GM20000 (cell line): ENCODE measurements around the gene CIDEC.

ENCODE experiments used
- DNase-seq: peaks from one replicate; pipeline ENCODE4 v3.0.0; 2012; ENCODE audit warnings: low spot score
- CTCF ChIP-seq: IDR thresholded peaks from 2 replicates; pipeline ENCODE4 v1.5.1; 2012; ENCODE audit warnings: mild to moderate bottlenecking, control low read depth; ENCODE audit errors: extremely low read depth, missing control alignments

Gene CIDEC

DNA sequence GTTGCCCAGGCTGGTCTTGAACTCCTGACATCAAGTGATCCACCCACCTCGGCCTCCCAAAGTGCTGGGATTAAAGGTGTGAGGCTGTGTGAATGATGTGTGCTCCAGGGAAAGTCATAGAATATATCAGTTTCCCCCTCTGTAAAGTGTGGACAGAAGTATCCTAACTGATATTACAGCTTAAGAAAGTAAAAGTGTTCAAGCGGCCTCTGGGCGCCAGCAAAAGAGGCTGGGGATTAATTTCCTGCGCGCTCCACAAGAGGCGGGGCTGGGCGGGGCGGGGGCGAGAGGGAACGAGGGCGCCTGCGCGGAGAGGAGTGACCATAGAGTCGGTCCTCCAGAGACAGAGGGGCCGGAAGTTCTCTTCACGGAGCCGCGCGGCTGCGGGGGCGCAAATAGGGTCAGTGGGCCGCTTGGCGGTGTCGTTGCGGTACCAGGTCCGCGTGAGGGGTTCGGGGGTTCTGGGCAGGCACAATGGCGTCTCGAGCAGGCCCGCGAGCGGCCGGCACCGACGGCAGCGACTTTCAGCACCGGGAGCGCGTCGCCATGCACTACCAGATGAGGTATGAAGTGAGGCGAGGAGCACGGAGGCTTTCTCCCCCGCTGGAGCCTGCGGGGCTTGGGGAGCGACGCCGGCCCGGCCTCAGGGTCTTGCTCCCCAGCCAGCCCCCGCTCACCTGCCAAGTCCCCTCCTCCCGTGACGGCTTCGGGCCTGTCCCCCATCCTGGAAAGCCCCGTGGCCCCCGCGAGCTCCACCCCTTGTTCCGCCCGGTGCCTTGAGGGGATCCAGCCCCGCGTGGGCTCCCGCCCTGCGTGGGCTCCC, 10.4 kb upstream of the CIDEC start, which contains the start of gene JAGN1:
Gene JAGN1, plus strand, starts transcription at position 362 of the 823 bp plus-strand sequence. Its CDS starts 113 bp downstream, at position 475.
- TF ChIP-seq CTCF = no peak

GRCh38 chr3:9889405-9889804, 9.4 kb upstream of the CIDEC start:
- TF ChIP-seq CTCF = no peak
- no peak for DNase-seq

More for the DNA sequence above, 10.4 kb upstream of the CIDEC start, which contains the start of gene JAGN1:
- DNase-seq = peak; percentile 95

- DNase-seq = no peak
- no peak for TF ChIP-seq CTCF
Observed at GRCh38 chr3:9888540-9888939, 8.5 kb upstream of the CIDEC start.

DNA sequence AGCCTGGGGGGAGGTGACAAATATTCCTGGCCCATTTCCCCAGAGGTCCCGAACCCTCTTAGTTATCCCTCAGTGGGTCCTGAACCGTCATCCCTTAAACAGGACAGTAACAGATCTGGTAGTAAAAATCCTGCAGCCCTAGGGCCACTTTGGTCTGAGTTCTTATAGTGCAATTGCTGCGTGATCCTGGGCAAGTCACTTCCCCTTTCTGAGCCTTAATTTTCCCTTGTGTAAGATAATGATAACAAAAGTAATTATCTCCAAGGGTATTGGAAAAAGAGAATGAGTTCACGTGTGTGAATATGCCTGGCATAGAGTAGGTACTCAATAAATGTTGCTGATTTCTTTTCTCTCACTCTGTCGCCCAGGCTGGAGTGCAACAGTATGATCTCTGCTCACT, 7.4 kb upstream of the CIDEC start:
- TF ChIP-seq CTCF = no peak

DNA sequence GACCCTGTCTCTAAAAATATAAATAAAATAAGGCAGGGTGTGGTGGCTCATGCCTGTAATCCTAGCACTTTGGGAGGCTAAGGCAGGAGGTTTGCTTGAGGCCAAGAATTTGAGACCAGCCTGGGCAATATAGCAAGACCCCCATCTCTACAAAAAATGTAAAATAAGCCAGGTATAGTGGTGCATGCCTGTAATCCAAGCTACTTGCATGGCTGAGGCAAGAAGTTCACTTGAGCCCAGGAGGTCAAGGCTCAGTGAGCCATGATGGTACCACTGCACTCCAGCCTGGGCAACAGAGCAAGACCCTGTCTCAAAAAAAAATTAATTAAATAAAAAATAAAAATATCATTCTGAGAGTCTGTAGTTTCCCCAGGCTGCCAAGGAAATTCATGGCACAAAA, 6.3 kb upstream of the CIDEC start:
- DNase-seq = no peak
- TF ChIP-seq CTCF = no peak

More for the DNA sequence above, 7.4 kb upstream of the CIDEC start:
- DNase-seq = no peak

DNA sequence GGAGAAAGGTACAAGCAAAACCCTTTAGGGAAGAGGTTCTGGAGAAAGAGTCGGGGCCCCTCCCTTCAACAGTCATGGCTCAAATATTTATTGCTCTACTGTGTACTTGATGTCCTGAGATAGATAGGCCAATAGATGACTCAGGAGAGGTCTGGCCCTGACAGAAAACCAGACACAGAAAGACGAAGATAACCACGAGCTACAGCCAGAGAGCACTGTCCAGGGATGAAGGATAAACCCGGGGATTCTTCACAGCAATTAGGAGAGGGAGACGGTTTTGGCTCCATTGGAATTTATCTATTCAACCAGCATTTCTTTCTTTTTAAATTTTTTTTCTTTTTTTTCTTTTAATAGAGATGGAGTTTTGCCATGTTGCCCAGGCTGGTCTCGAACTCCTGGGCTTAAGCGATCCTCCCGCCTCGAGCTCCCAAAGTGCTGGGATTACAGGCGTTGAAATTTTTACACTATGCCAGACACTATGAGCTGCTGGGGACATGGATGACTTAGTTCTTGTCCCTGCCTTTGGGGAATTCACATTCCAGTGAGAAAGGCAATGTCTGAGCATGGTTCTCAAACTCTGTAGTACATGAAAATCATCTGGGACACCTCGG, 4.6 kb upstream of the CIDEC start:
- TF ChIP-seq CTCF = no peak
- no peak for DNase-seq
